HG03558 (cell line): ENCODE results near the gene SMG5.

Experiments
- ATAC-seq: cut with Tn5 transposase; IDR thresholded peaks from one replicate; pipeline ENCODE4 v1.9.1; 2021; ENCODE audit warnings: moderate number of reproducible peaks; ENCODE audit not compliant: unreplicated experiment; ENCODE audit errors: extremely low read depth

Gene SMG5

DNA sequence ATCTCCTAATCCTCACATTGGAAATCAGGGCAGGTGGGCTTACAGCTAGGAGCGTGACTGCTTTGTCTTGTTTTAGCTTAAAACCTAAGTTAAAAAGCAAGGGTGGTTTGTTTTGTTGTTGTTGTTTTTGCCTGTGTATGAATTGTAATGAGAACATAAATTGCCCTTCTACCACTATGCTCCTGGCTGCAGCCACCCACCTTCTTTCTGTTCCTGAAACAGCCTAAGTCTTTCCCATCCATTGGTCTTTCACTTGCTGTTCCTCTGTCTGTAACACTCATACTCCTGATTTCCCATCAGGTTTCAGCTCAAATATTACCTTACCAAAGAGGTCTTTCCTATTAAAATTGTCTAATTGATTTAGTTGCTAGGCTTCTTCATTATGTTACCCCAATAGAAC, 896 bp upstream of the SMG5 start:
- no peak for ATAC-seq

DNA sequence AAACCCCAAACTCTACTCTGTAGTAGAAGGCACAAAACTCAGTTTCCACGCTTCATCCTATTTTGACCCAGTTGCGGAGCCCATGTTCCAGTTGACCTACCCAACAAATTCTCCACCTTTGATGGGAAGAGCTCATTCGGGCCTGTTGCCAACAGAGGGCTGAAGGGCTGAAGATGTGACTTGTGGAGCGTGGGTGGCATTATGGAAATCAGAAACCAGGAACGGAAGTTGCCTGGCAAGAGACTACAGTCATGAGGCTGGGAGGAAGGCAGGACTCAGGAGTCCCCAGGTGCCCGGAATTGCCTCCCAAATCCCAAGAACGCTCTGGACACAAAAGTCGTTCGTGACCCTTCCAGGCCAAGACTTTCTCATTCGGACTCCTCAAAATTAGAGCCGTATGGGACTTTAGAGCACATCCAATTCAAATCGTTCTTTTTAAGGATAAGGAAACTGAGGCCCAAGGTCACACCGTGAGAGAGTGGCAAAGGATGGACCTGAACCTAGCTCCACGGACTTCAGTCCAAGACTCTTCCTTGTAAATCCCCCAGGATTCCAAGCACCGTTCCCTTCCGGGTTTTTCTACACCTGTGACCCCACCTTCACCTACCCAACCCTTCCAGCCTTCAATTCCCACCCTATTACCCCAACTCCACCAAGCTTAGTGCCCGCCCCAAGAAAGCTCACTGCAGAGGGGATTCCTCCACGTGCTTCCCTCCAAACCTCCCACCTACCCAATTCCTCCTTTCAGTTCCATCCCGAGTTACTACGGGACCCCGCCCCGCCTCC, 739 bp downstream of the SMG5 start:
- ATAC-seq: no peak

DNA sequence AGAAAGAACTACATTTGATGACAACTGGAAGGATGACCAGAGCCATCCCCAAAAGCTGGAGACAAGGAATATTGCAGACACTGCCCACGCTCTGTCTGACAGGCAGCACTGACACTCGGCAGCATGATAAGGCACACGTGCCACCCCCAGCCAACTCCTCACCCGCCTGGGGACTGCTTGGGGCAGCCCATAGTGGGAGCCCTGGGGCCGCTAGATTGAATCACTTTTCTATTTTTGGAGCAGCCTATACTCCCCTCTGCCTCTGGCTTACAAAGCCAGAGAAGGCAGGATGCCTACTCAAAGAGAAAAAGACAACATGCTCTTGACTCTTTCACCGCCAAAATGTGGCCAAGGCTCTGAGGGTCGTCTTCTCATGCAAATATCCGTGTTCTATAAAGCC, 1.3 kb downstream of the SMG5 start:
- peak; percentile 32 for ATAC-seq

DNA sequence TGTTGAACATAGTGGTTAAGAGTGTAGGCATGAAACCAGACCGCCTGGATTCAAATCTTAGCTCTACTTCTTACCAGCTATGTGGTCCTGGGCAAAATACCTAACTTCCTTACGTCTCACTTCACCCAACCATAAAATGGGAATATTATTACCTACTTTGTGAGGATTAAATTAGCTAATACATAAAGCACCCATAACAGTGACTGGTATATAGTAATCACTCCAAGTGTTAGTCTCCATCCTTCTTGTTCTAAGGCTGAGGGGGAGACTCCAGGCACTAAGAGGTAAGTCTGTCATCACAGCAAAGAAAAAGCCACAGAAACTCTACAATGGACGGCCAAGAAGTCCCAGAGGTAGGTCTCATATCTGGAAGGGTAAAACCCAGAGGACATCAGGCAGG, 2.8 kb downstream of the SMG5 start:
- ATAC-seq: no peak

GRCh38 chr1:156276966-156277381, 5.7 kb downstream of the SMG5 start:
- no peak for ATAC-seq

DNA sequence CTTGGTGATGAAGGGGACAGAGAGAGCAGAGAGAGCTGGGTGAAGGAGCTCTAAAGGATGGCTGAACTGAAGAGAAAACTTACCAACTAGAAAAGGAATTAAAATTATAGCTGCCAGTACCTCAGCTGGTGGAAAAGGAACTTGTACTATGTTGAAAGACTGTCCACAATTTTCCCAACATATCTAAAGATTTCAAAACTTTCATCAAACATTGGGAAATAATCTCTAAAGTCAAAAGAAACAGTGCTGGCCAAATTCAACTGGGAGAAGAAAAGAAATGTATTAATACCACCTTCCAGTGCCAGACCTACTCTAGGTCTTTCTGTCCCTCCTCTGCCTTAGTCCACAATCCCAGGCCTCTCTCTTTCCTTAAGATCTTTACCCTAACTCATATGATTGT, 6.1 kb downstream of the SMG5 start:
- ATAC-seq: no peak

DNA sequence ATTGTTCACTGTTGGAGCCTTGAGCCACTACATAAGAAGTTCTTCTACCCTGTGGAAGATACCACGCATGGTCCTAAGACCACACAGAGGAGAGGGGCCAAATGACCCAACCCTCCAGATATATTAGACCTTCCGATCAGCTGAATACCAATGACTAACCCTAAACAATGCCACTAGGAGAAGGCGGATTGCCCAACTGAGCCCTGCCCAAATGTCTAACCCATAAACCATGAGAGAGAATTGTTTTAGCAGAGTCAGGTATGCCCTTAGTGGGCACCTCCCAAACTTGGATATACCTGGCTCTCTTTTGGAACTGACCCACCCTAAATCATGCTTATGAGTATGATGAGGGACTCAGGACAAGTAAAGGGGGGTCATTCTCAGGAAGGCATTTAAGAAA, 12.3 kb downstream of the SMG5 start:
- ATAC-seq: no peak

GRCh38 chr1:156268336-156268735, 14.3 kb downstream of the SMG5 start:
- no peak for ATAC-seq

DNA sequence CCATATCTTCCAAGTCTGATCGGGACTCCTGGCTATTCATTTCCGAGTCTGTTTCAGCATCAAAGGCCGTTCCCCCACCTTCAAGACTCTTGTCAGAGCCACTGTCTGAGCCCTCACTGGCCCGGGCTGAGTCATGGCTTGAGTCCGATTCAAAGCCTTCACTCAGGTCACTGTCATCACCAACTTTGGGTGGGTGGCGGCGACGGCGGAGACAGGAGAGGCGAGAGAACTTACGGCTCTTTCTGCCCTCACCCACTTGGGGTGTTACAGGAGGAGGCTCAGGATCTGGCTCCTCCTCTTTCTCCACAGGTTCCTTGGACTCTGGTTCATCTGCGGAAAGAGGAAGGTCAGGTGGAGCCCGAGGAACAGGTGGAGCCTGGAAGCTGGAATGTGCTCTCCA, 16.6 kb downstream of the SMG5 start:
- ATAC-seq: no peak

- no peak for ATAC-seq
Measured at GRCh38 chr1:156263288-156263655, 19.4 kb downstream of the SMG5 start.

- no peak for ATAC-seq
Measured at GRCh38 chr1:156262461-156263287, 20.0 kb downstream of the SMG5 start.

GRCh38 chr1:156260896-156261295, 21.7 kb downstream of the SMG5 start:
- no peak for ATAC-seq

- no peak for ATAC-seq
Measured at GRCh38 chr1:156259805-156260204, 22.8 kb downstream of the SMG5 start.

GRCh38 chr1:156258859-156259258, 23.8 kb downstream of the SMG5 start:
- no peak for ATAC-seq

DNA sequence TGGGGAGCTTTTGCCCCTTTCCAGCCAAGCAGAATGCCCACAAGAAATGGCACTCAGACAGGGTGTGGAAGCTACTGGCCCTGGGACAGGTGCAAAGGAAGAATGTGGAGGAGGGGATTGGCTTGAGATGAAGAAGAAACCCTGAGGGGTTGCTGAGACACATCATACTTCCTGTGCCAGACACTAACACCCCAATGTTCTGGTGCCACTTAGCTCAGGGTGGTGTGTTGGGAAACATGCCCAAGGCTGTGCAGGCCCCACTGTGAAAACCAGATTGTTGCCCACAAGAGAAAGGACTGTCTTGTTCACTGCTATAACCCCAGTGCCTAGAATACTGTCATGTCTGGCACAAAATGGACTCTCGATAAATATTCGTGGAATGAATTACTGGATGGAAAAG, 24.9 kb downstream of the SMG5 start:
- no peak for ATAC-seq

GRCh38 chr1:156253634-156254033, 29.0 kb downstream of the SMG5 start:
- ATAC-seq: no peak

GRCh38 chr1:156251527-156251926, 31.1 kb downstream of the SMG5 start:
- ATAC-seq: no peak

DNA sequence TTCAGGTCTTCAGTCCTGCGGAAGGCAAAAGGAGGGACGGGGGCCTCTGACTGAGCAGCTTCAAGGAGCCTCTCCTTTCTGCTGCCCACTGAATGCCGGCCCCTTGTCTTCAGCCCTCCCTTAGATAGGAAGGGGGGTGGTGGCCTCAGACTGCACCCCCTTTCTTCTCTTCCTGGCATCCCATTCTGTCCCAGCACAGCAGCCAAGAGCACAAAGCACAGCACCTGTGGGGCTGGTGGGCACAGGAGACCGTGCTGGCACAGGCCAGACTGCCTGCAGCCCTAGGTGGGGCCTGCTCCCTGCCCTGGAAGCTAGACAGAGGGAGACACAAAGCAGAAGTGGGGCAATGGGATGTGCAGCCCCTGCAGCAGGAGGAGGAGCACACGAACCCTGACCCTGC, 33.0 kb downstream of the SMG5 start:
- ATAC-seq: no peak

DNA sequence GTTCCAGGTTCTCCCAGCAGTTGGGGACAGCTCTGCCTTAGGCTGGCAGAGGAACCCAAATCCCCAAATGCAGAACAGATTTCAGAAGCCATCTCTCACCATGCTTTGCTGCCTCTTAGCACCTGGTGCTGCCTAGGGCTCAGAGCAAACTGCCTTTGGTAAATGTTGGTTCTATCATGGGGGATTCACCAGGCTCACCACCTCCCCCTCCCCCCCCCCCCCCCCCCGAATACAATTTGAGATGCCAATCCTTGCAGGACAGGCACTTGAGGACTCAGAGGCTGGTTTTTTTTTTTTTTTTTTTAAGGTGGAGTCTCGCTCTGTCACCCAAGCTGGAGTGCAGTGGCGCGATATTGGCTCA, 34.3 kb downstream of the SMG5 start:
- ATAC-seq: no peak

DNA sequence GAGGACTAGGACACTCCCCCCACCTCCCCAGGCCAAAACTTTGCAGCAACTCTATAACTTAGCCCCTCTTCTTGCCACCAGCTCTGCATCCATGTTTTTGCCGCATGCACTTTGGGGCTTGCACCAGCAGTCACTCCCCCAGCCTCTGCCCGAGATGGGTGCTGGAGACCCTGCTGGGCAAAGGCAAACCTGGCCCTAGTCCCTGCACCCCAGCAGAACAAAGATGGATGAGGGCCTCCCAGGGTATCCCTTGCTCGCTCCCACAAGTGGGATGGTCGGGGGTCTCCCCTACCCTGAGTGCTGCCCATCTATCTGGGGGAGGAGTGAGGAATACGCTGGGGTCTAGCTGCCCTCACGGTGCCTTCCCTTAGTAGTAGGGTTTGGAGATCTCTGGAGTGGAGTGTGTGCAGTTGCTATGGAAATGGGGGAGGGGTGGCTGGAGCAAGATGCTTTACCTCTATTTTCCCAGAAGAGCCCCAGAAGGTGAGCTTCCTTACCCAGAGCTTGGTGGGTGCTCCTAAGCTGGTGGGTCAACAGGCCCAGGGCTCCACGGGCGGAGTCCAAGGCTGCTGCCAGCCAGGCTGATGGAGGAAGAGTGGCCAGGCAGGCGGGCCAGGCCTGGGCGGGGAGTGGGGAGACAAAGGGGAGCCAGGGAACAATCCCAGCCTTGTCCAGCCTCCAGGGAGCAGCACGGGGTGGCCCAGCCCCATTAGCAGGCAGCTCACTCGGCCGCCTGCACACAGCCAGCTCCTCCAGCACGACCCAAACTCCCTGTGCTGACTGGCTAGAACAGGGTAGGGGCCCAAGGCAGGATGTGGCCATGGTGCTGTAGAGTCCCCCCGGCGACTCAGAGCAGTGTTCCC, 34.9 kb downstream of the SMG5 start, which contains the start of gene PAQR6:
PAQR6 (minus strand) TSS at position 597 of the 863 bp plus-strand sequence. CDS start 1,325 bp downstream, outside the sequence.
- no peak for ATAC-seq
